Suprapubic skin (tissue), 3 donors: Measurements from ENCODE around the gene BAZ2B.

ENCODE experiments used
- CTCF ChIP-seq, 2 donors: fragments of 200-600 bp in 1 of 2; fragments of 450-650 bp in 1 of 2; sonication (generic) in 1 of 2; IDR thresholded peaks; one replicate each; pipeline ENCODE4 v1.5.1; 2016 to 2019; ENCODE audit warnings: antibody characterized with exemption in 2 of 2, mild to moderate bottlenecking in 1 of 2, moderate library complexity in 1 of 2
- POLR2AphosphoS5 ChIP-seq, 3 donors: sonication (generic); formaldehyde crosslinking; IDR thresholded peaks; one replicate each; pipeline ENCODE4 v1.6.1; 2017; ENCODE audit warnings: antibody characterized with exemption in 3 of 3

- TF ChIP-seq CTCF (IDR thresholded peaks at IDR 0.05): no peak
- TF ChIP-seq POLR2AphosphoS5 (IDR thresholded peaks at IDR 0.05): no peak
Measured at GRCh38 chr2:159475793-159476192, 140.6 kb downstream of the BAZ2B start.
